Heart left ventricle (tissue), 11 donors: ENCODE data around the gene WIPF1. TPM values are rescaled to one million over a fixed set of nuclear protein-coding genes. Genes with fewer than 3 reads are reported as not detected.

ENCODE experiments used
- polyA plus RNA-seq, 2 donors: library from polyadenylated mRNA; stranded (reverse); fragments of 200-250 nt; gene quantifications; one replicate each; pipeline ENCODE4 v1.2.3, GENCODE V29; 2013
- total RNA-seq, 9 donors: library from RNA; depleted of rRNA in 2 of 9; stranded (reverse); fragments of >200 nt in 2 of 9; fragmentation: NEBNext Ultra II Directional in 3 of 9; extraction: Animal tissue kit (Norgen Biotek cat#: 25700) in 3 of 9; gene quantifications; one replicate each; pipeline versions ENCODE4 v1.1.0 to v1.2.4, GENCODE V29; 2016 to 2023
- donor health status: ischemic (EF 13 %, LVEDD 7.1; RV severe dilation, severe dysfunction).
- donor health status: healthy with polysubstance abuse.
- donor health status: DM: no; HTN: yes; CAD: no.
- donor health status: DM: no; HTN: no; CAD: no.
- donor health status: ischemic (EF 25% LVEDD 5.7; RV mildly dilated, moderate dysfunction).
- donor health status: healthy.
- donor health status: DM: yes; HTN: yes; CAD: no.
- donor health status: PGD.
- donor health status: nonischemic (EF 23%, LVEDD 6.1; RV moderate dilation, normal function).

Gene WIPF1
- total and polyA plus RNA-seq, 11 donors = 9.7 to 73.2 (median 13.9) TPM

Other genes starting within 250 kb of the WIPF1 start
- gene SCRN3, start 202.1 kb downstream of the WIPF1 start, total RNA-seq = 10 to 100 TPM; 29.8 to 56.6 (median 43.0) TPM
- gene SCRN3, start 202.1 kb downstream of the WIPF1 start, polyA plus RNA-seq = 10 to 100 TPM; 15.7 to 20.2 TPM
- 10 to 100 TPM; 13.7 to 21.3 (median 16.3) TPM for gene GPR155, start 110.8 kb downstream of the WIPF1 start, total RNA-seq
- gene GPR155, start 110.8 kb downstream of the WIPF1 start, polyA plus RNA-seq = 1 to 10 TPM; 3.5 to 6.5 TPM
- 1 to 10 TPM in 2 of 9 donors, under 1 TPM in 4, not detected in 3; 0.25 to 1.8 (median 0.86) TPM for gene CHRNA1, start 166.7 kb upstream of the WIPF1 start, total RNA-seq
- gene CHRNA1, start 166.7 kb upstream of the WIPF1 start, polyA plus RNA-seq = under 1 TPM; 0.07 to 0.99 TPM